Calu3 (cell line): Measurements from ENCODE around the gene CNTN5. TPM values are rescaled to one million over a fixed set of nuclear protein-coding genes. Genes with fewer than 3 reads are reported as not detected.

Experiments used
- BruUV-seq: library from RNA; stranded (reverse); fragments of 400-500 nt; replicated peaks from 2 replicates; lab custom pipeline; 2021; lab: Mats Ljungman, UMichigan
- CTCF ChIA-PET: fragments of 300-600 bp; sonication (Branson Sonifier 250); formaldehyde crosslinking; loops from one replicate; lab custom pipeline; 2022; ENCODE audit warnings: antibody characterized with exemption; lab: Charles Lee
- DNase-seq: peaks from one replicate; pipeline ENCODE4 v3.0.0; 2022
- H3K27ac Mint-ChIP-seq: one replicate; pipeline ENCODE4 v1.8.0; 2022; ENCODE audit warnings: mixed read lengths; ENCODE audit not compliant: unreplicated experiment
- H3K27me3 Mint-ChIP-seq: one replicate; pipeline ENCODE4 v1.8.0; 2022; ENCODE audit warnings: mixed read lengths; ENCODE audit not compliant: unreplicated experiment
- H3K36me3 Mint-ChIP-seq: one replicate; pipeline ENCODE4 v1.8.0; 2022; ENCODE audit warnings: mild to moderate bottlenecking, moderate library complexity, mixed read lengths; ENCODE audit not compliant: insufficient read depth, unreplicated experiment
- H3K4me1 Mint-ChIP-seq: one replicate; pipeline ENCODE4 v1.8.0; 2022; ENCODE audit warnings: mild to moderate bottlenecking, low read depth, mixed read lengths; ENCODE audit not compliant: unreplicated experiment
- H3K4me3 Mint-ChIP-seq: one replicate; pipeline ENCODE4 v1.8.0; 2022; ENCODE audit warnings: mild to moderate bottlenecking, low read depth, moderate library complexity, mixed read lengths; ENCODE audit not compliant: unreplicated experiment
- H3K9me3 Mint-ChIP-seq: one replicate; pipeline ENCODE4 v1.8.0; 2022; ENCODE audit warnings: low read depth, mixed read lengths; ENCODE audit not compliant: unreplicated experiment
- intact Hi-C: fragments of 100-400 bp; cut with micrococcal nuclease; formaldehyde crosslinking; loops from one replicate; pipeline ENCODE4 v1.10.0; 2022; ENCODE audit not compliant: unreplicated experiment
- total RNA-seq: library from RNA; stranded (reverse); gene quantifications from 2 replicates; pipeline ENCODE4 v1.2.3, GENCODE V29; 2022
- TF ChIP-seq, protein P1 (sequence below): fragments of 200-600 bp; IDR thresholded peaks from one replicate; pipeline ENCODE4 v1.8.0; 2022; ENCODE audit warnings: antibody characterized with exemption; ENCODE audit not compliant: unreplicated experiment

CNTN5 gene
- total RNA-seq, 1 experiment from 2014 or later: not detected

DNA sequence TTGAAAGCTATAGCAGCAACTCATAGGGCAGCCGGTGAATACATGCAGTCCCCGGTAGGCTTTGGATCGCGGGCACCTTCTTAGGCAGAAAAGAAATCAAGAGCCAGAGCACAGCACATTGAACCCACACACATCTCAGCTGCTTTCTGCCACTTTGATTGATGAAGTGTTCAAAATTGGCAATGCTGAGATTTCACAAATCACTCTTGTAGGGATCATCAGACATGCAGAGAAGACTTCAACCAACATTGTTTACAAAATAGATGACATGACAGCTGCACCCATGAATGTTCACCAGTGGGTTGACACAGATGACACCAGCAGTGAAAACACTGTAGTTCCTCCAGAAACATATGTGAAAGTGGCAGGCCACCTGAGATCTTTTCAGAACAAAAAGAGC, 1316.1 kb downstream of the CNTN5 start:
- no peak overlapping the region for H3K27ac Mint-ChIP-seq
- CTCF ChIA-PET: no interaction called here
- H3K9me3 Mint-ChIP-seq: no peaks in the 10 kb centered on the region
- no peaks in the 10 kb centered on the region for H3K27me3 Mint-ChIP-seq
- no peak overlapping the region for H3K4me3 Mint-ChIP-seq
- H3K4me1 Mint-ChIP-seq: no peaks in the 10 kb centered on the region
- BruUV-seq: no TSS peak
- TF ChIP-seq, protein P1, sequence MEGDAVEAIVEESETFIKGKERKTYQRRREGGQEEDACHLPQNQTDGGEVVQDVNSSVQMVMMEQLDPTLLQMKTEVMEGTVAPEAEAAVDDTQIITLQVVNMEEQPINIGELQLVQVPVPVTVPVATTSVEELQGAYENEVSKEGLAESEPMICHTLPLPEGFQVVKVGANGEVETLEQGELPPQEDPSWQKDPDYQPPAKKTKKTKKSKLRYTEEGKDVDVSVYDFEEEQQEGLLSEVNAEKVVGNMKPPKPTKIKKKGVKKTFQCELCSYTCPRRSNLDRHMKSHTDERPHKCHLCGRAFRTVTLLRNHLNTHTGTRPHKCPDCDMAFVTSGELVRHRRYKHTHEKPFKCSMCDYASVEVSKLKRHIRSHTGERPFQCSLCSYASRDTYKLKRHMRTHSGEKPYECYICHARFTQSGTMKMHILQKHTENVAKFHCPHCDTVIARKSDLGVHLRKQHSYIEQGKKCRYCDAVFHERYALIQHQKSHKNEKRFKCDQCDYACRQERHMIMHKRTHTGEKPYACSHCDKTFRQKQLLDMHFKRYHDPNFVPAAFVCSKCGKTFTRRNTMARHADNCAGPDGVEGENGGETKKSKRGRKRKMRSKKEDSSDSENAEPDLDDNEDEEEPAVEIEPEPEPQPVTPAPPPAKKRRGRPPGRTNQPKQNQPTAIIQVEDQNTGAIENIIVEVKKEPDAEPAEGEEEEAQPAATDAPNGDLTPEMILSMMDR: no peak
- H3K36me3 Mint-ChIP-seq: no peaks in the 10 kb centered on the region
- intact Hi-C loops: no loop called here
- DNase-seq: no peak

DNA sequence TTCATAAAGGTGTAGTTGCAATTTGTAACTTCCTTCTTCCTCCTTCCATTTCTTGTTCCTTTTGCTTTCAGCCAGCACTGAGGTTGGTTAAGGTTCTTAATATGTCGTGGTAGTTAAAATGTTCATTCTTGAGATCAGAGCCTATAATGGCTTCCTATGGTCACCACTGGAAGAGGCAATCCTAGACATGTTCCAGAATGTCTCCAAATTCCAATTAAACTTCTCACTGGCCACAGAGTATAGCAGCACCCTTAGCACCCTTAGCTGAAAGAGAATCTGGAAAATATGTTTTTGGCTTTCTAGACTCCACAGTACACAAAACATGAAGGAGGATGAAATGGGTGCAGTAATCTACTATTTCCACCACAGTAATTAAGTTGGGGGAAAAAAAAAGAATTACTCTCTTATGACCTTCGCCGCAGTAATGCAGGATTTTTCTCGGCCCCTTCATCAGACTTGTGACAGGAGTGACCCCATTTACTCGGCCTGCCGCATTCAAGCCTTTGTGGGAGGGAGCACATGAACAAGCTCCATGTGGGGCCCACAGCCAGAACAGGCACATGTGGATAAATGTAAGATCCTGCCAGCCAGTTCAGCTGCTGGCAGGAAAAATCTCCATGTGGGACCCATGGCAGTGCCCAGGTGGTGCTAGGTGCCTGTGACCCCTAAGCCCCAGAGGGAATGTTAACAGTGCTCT, 1317.5 kb downstream of the CNTN5 start:
- no peak for DNase-seq
- BruUV-seq: no TSS peak
- TF ChIP-seq, protein P1: no peak
- H3K27ac Mint-ChIP-seq: no peak overlapping the region
- intact Hi-C loops: no loop called here
- H3K9me3 Mint-ChIP-seq: no peaks in the 10 kb centered on the region
- CTCF ChIA-PET: interaction anchor here (0.6 kb wide), 1 partner anchor 801 kb away, joined by 3 read pairs; no protein-coding TSS in a partner anchor
- no peaks in the 10 kb centered on the region for H3K27me3 Mint-ChIP-seq
- H3K4me3 Mint-ChIP-seq: no peak overlapping the region
- no peaks in the 10 kb centered on the region for H3K36me3 Mint-ChIP-seq
- no peaks in the 10 kb centered on the region for H3K4me1 Mint-ChIP-seq

DNA sequence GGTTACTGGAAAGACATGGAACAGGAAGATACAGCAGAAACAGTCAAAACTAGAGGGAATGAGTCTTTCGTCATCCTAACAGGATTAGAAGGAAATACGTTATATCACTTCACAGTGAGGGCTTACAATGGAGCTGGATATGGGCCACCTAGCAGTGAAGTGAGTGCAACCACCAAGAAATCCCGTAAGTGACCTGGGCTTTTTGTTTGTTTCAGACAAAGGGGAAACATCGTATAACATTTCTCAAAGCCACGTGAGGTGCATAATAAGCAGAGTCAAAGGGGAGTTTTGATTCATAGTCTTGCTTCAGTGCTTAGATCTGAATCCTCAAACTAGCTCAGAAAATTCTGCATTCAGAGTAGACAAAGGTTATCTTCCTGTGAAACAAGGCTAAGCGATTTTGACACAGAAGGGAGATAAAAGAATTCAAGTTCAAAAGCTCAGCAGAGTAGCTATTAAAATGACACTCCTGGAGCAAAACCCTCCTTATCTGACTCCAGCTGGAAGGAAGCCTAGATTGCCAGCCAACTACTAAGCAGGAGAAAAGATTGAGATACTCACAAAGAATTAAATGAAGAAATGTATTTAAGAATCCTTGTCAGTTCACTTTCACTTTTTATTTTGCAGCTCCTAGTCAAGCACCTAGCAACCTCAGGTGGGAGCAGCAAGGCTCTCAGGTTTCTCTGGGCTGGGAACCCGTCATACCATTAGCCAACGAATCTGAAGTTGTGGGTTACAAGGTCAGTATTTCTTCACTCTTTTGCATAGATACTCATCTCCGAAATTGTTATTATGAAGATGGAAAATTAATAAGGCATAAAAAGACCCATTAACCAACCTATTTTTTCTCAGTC, 1319.9 kb downstream of the CNTN5 start:
- Mint-ChIP-seq H3K27ac (no peak overlapping the region), H3K4me1 (no peaks in the 10 kb centered on the region), H3K9me3 (no peaks in the 10 kb centered on the region), H3K27me3 (no peaks in the 10 kb centered on the region), H3K4me3 (no peak overlapping the region), H3K36me3 (no peaks in the 10 kb centered on the region)
- BruUV-seq: no TSS peak
- CTCF ChIA-PET: no interaction called here
- intact Hi-C loops: no loop called here
- DNase-seq: no peak
- TF ChIP-seq, protein P1: no peak

- CTCF ChIA-PET: no interaction called here
- intact Hi-C loops: no loop called here
- no peaks in the 10 kb centered on the region for H3K27me3 Mint-ChIP-seq
- H3K4me1 Mint-ChIP-seq: peaks cover 7% of the 10 kb centered on the region
- TF ChIP-seq, protein P1: no peak
- DNase-seq: no peak
- no peaks in the 10 kb centered on the region for H3K36me3 Mint-ChIP-seq
- BruUV-seq: no TSS peak
- H3K4me3 Mint-ChIP-seq: no peak overlapping the region
- H3K9me3 Mint-ChIP-seq: no peaks in the 10 kb centered on the region
- H3K27ac Mint-ChIP-seq: no peak overlapping the region
Measured at GRCh38 chr11:100353083-100353482, 1332.3 kb downstream of the CNTN5 start.
